H1 (cell line): ENCODE measurements around the gene GLYATL3. TPM values are rescaled to one million over a fixed set of nuclear protein-coding genes. Genes with fewer than 3 reads are reported as not detected.

Source experiments
- CTCF ChIA-PET: fragments of 300-600 bp; sonication (Branson Sonifier 250); formaldehyde crosslinking; loops from one replicate; lab custom pipeline; 2021; ENCODE audit not compliant: partially characterized antibody; lab: Charles Lee
- POLR2A ChIA-PET: fragments of 300-600 bp; sonication (Branson Sonifier 250); formaldehyde crosslinking; loops from one replicate; lab custom pipeline; 2021; ENCODE audit warnings: inconsistent platforms; ENCODE audit not compliant: partially characterized antibody; lab: Charles Lee
- DNase-seq, 2 experiments: peaks; one replicate each; pipeline versions ENCODE4 v3.0.0 to v3.0.0-alpha.2; 2010 to 2022; ENCODE audit warnings: low spot score in 2 of 2, low read depth in 1 of 2, mixed read lengths in 1 of 2
- FAIRE-seq: peaks from 2 replicates; lab custom pipeline; 2011; peaks lifted over from hg19 to GRCh38; lab: Jason Lieb, UNC
- H2AFZ ChIP-seq: 2 replicates; pipeline ENCODE4 v1.8.1; 2012; ENCODE audit warnings: low read length, inconsistent platforms
- H2AK5ac ChIP-seq: 2 replicates; pipeline ENCODE4 v1.6.1; 2013; ENCODE audit warnings: low read depth, low read length
- H2BK120ac ChIP-seq: replicated peaks from 2 replicates; pipeline ENCODE3; 2013; ENCODE audit warnings: low read depth, low read length, inconsistent platforms
- H2BK12ac ChIP-seq: 2 replicates; pipeline ENCODE4 v1.6.1; 2013; ENCODE audit warnings: low read depth, low read length
- H2BK15ac ChIP-seq: 2 replicates; pipeline ENCODE4 v1.6.1; 2013; ENCODE audit warnings: low read length
- H2BK20ac ChIP-seq: 2 replicates; pipeline ENCODE4 v1.6.1; 2013; ENCODE audit warnings: low read length
- H2BK5ac ChIP-seq: 2 replicates; pipeline ENCODE4 v1.6.1; 2013; ENCODE audit warnings: low read depth, low read length
- H3K14ac ChIP-seq: 2 replicates; pipeline ENCODE4 v1.6.1; 2013; ENCODE audit warnings: inconsistent platforms; ENCODE audit not compliant: insufficient read length
- H3K18ac ChIP-seq: 2 replicates; pipeline ENCODE4 v1.6.1; 2013; ENCODE audit warnings: low read length; ENCODE audit errors: extremely low read depth
- H3K23ac ChIP-seq: 2 replicates; pipeline ENCODE4 v1.6.1; 2013; ENCODE audit warnings: inconsistent platforms; ENCODE audit not compliant: insufficient read length
- H3K23me2 ChIP-seq: 2 replicates; pipeline ENCODE4 v1.6.1; 2013; ENCODE audit warnings: low read depth, low read length
- H3K27ac ChIP-seq: 2 replicates; pipeline ENCODE4 v1.6.1; 2011; ENCODE audit warnings: low read depth, low read length, inconsistent platforms
- H3K27me3 ChIP-seq, 4 experiments: replicated peaks in 1 of 4; 1 replicate in 1 of 4; 2 replicates in 3 of 4; pipeline versions ENCODE4 v1.6.1 to v1.8.1; 2011 to 2013; ENCODE audit warnings: low read length in 3 of 4, mild to moderate bottlenecking in 3 of 4, inconsistent platforms in 2 of 4, mixed read lengths in 2 of 4, moderate library complexity in 1 of 4; ENCODE audit not compliant: control insufficient read depth in 3 of 4, insufficient read depth in 3 of 4; ENCODE audit errors: extremely low read depth in 1 of 4
- H3K36me3 ChIP-seq, 4 experiments: 2 replicates each; pipeline versions ENCODE4 v1.6.1 to v1.8.1; 2011 to 2013; ENCODE audit warnings: mild to moderate bottlenecking in 4 of 4, low read length in 3 of 4, moderate library complexity in 2 of 4, control low read depth in 1 of 4, inconsistent platforms in 1 of 4; ENCODE audit not compliant: insufficient read depth in 4 of 4, control insufficient read depth in 2 of 4
- H3K4ac ChIP-seq: replicated peaks from 2 replicates; pipeline ENCODE3; 2013; ENCODE audit warnings: low read length, low read depth, mixed read lengths, inconsistent platforms; ENCODE audit not compliant: insufficient read length
- H3K4me1 ChIP-seq, 4 experiments: replicated peaks in 1 of 4; 1 replicate in 1 of 4; 2 replicates in 3 of 4; pipeline versions ENCODE4 v1.6.1 to v1.8.1; 2011 to 2013; ENCODE audit warnings: low read length in 3 of 4, inconsistent platforms in 2 of 4, mixed read lengths in 1 of 4; ENCODE audit not compliant: insufficient read depth in 4 of 4, control insufficient read depth in 3 of 4
- H3K4me2 ChIP-seq, 2 experiments: 2 replicates each; pipeline versions ENCODE4 v1.6.1 to v1.8.1; 2011 to 2013; ENCODE audit warnings: low read depth in 2 of 2, low read length in 2 of 2, control low read depth in 1 of 2, inconsistent platforms in 1 of 2, mild to moderate bottlenecking in 1 of 2; ENCODE audit not compliant: insufficient read depth in 1 of 2
- H3K4me3 ChIP-seq, 4 experiments: fragments of 200-600, 300-600 bp in 1 of 4; sonication (generic), shearing (Covaris generic), sonication (Bioruptor Twin) in 1 of 4; 2 replicates each; pipeline versions ENCODE4 v1.5.1 to v1.8.1; 2011 to 2016; ENCODE audit warnings: low read length in 4 of 4, low read depth in 3 of 4, control low read depth in 2 of 4, inconsistent platforms in 2 of 4, mild to moderate bottlenecking in 2 of 4, mixed read lengths in 1 of 4, moderate library complexity in 1 of 4; ENCODE audit not compliant: insufficient read depth in 2 of 4; ENCODE audit errors: extremely low read depth in 1 of 4
- H3K56ac ChIP-seq: replicated peaks from 2 replicates; pipeline ENCODE3; 2013; ENCODE audit warnings: low read depth, mild to moderate bottlenecking, mixed read lengths, low read length, inconsistent platforms; ENCODE audit not compliant: insufficient read length
- H3K79me1 ChIP-seq: 2 replicates; pipeline ENCODE4 v1.6.1; 2013; ENCODE audit warnings: low read depth, low read length, control low read depth
- H3K79me2 ChIP-seq, 2 experiments: 2 replicates each; pipeline versions ENCODE4 v1.6.1 to v1.8.1; 2012 to 2013; ENCODE audit warnings: low read length in 2 of 2, mild to moderate bottlenecking in 2 of 2, inconsistent platforms in 1 of 2; ENCODE audit not compliant: insufficient read depth in 2 of 2, control insufficient read depth in 1 of 2
- H3K9ac ChIP-seq, 4 experiments: replicated peaks in 1 of 4; 1 replicate in 1 of 4; 2 replicates in 3 of 4; pipeline versions ENCODE4 v1.6.1 to v1.8.1; 2011 to 2013; ENCODE audit warnings: low read depth in 3 of 4, low read length in 3 of 4, control low read depth in 2 of 4, mild to moderate bottlenecking in 2 of 4, moderate library complexity in 2 of 4, inconsistent platforms in 1 of 4; ENCODE audit errors: extremely low read depth in 1 of 4
- H3K9me3 ChIP-seq, 2 experiments: 2 replicates each; pipeline versions ENCODE4 v1.6.1 to v1.8.1; 2012 to 2013; ENCODE audit warnings: mild to moderate bottlenecking in 2 of 2, moderate library complexity in 2 of 2, control low read depth in 1 of 2, inconsistent platforms in 1 of 2, low read depth in 1 of 2, low read length in 1 of 2, mixed read lengths in 1 of 2; ENCODE audit not compliant: insufficient read depth in 2 of 2
- H4K20me1 ChIP-seq, 2 experiments: replicated peaks in 1 of 2; 2 replicates each; pipeline versions ENCODE3 to v1.8.1; 2011 to 2013; ENCODE audit warnings: inconsistent platforms in 2 of 2, low read length in 2 of 2, mild to moderate bottlenecking in 1 of 2; ENCODE audit not compliant: insufficient read depth in 2 of 2, control insufficient read depth in 1 of 2
- H4K5ac ChIP-seq: 2 replicates; pipeline ENCODE4 v1.6.1; 2013; ENCODE audit warnings: low read length, low read depth, mixed read lengths, inconsistent platforms; ENCODE audit not compliant: insufficient read length
- H4K8ac ChIP-seq: 2 replicates; pipeline ENCODE4 v1.8.0; 2013; ENCODE audit warnings: mild to moderate bottlenecking, moderate library complexity, low read length, inconsistent platforms; ENCODE audit not compliant: insufficient read depth; ENCODE audit errors: extremely low read depth
- H4K91ac ChIP-seq: replicated peaks from 2 replicates; pipeline ENCODE3; 2013; ENCODE audit warnings: low read length, mixed read lengths, inconsistent platforms; ENCODE audit not compliant: insufficient read length
- BCL11A ChIP-seq, 2 experiments: IDR thresholded peaks; one replicate each; pipeline ENCODE4 v1.6.1; 2011; ENCODE audit warnings: low read depth in 2 of 2, low read length in 2 of 2, mild to moderate bottlenecking in 2 of 2
- CEBPB ChIP-seq: IDR thresholded peaks from 2 replicates; pipeline ENCODE4 v1.6.1; 2012; ENCODE audit warnings: low read depth, low read length
- CHD1 ChIP-seq: IDR thresholded peaks from 2 replicates; pipeline ENCODE4 v1.6.1; 2012; ENCODE audit warnings: low read depth, low read length, improper control_type of control experiment
- EGR1 ChIP-seq: IDR thresholded peaks from 2 replicates; pipeline ENCODE4 v1.6.1; 2011; ENCODE audit warnings: low read depth, low read length, borderline replicate concordance
- FOSL1 ChIP-seq: IDR thresholded peaks from 2 replicates; pipeline ENCODE4 v1.6.1; 2011; ENCODE audit warnings: mild to moderate bottlenecking, low read depth, low read length, moderate library complexity; ENCODE audit not compliant: insufficient read depth
- HDAC6 ChIP-seq: IDR thresholded peaks from one replicate; pipeline ENCODE4 v1.7.1; 2012; ENCODE audit warnings: low read depth, mild to moderate bottlenecking, inconsistent platforms, low read length, moderate library complexity
- JUND ChIP-seq: IDR thresholded peaks from 2 replicates; pipeline ENCODE4 v1.6.1; 2011; ENCODE audit warnings: mild to moderate bottlenecking, improper control_type of control experiment, low read length
- MAX ChIP-seq: IDR thresholded peaks from 2 replicates; pipeline ENCODE4 v1.6.1; 2012; ENCODE audit warnings: inconsistent platforms
- POLR2AphosphoS5 ChIP-seq: IDR thresholded peaks from 2 replicates; pipeline ENCODE4 v1.6.1; 2011; ENCODE audit warnings: low read depth, low read length
- TAF7 ChIP-seq: optimal IDR thresholded peaks from 2 replicates; pipeline ENCODE3; 2011; ENCODE audit warnings: low read depth, mild to moderate bottlenecking, inconsistent platforms, low read length, moderate library complexity, borderline replicate concordance
- TCF12 ChIP-seq: IDR thresholded peaks from 2 replicates; pipeline ENCODE4 v1.6.1; 2011; ENCODE audit warnings: low read depth, mild to moderate bottlenecking, low read length
- TEAD4 ChIP-seq: IDR thresholded peaks from 2 replicates; pipeline ENCODE4 v1.6.1; 2012; ENCODE audit warnings: low read depth, low read length, inconsistent platforms, mixed read lengths
- WGBS, 2 experiments: shearing (Covaris generic) in 1 of 2; methylation state at CpG; one replicate each; pipeline versions ENCODE4 v1.1.6 to v1.1.7; 2013 to 2015; ENCODE audit warnings: low lambda C conversion rate in 2 of 2, mixed read lengths in 2 of 2, inconsistent platforms in 1 of 2, low coverage in 1 of 2, missing lambda C conversion rate in 1 of 2; ENCODE audit not compliant: insufficient replicate concordance in 2 of 2, insufficient coverage in 1 of 2, insufficient read length in 1 of 2; ENCODE audit errors: extremely low coverage in 1 of 2, missing lambda C conversion rate in 1 of 2; 5-methylcytosine and 5-hydroxymethylcytosine counted together
- polyA plus RNA-seq, 7 experiments: library from polyadenylated mRNA; depleted of rRNA in 3 of 7; stranded (reverse) in 5 of 7; unstranded in 2 of 7; fragments of >200 nt in 5 of 7; fragments of 200-250 nt in 2 of 7; gene quantifications; 1 replicate in 5 of 7; 2 replicates in 1 of 7; 4 replicates in 1 of 7; pipeline versions ENCODE4 v1.2.1 to v1.2.3, GENCODE V29; 2011 to 2013; ENCODE audit warnings: missing spikeins in 2 of 7, mixed read lengths in 2 of 7
- total RNA-seq: library from RNA; stranded (reverse); fragmentation: NEBNext Ultra II Directional; extraction: Animal tissue kit (Norgen Biotek cat#: 25700); gene quantifications from 2 replicates; pipeline ENCODE4 v1.2.1, GENCODE V29; 2021
- TF ChIP-seq, protein P1 (sequence below): IDR thresholded peaks from 2 replicates; pipeline ENCODE4 v1.6.1; 2012; ENCODE audit warnings: low read length, inconsistent platforms

Gene GLYATL3
- total and polyA plus RNA-seq, 2 of the 8 experiments (the other 6 are each of a cell fraction or from before 2014, with no cell fraction given), result not detected

GRCh38 chr6:49555951-49556350 lies 56.2 kb downstream of the GLYATL3 start:
- Histone ChIP-seq H4K20me1 (peaks cover 2 to 7% of the 10 kb centered on the region in 2 experiments), H2BK120ac (no peak overlapping the region), H4K91ac (no peak overlapping the region), H2BK12ac (no peak overlapping the region), H4K8ac (no peak overlapping the region), H3K4me2 (no peak overlapping the region), H3K4me3 (no peak overlapping the region), H3K18ac (no peak overlapping the region), H3K14ac (no peak overlapping the region), H3K4me1 (peaks cover 0 to 10% (median 4%) of the 10 kb centered on the region in 4 experiments; a peak in 5 of 7 replicates), H2AK5ac (no peak overlapping the region), H3K79me2 (peaks cover 0 to 20% of the 10 kb centered on the region in 2 experiments; a peak in 2 of 4 replicates), H3K27me3 (peaks cover 0 to 10% (median 1%) of the 10 kb centered on the region in 4 experiments; a peak in 4 of 7 replicates), H2BK5ac (no peak overlapping the region), H3K23ac (no peak overlapping the region), H3K4ac (no peak overlapping the region), H3K56ac (no peak overlapping the region), H2AFZ (no peak overlapping the region), H4K5ac (no peak overlapping the region), H3K36me3 (peaks cover 2 to 64% (median 8%) of the 10 kb centered on the region in 4 experiments; a peak in 6 of 8 replicates), H3K23me2 (peaks cover 9% of the 10 kb centered on the region), H3K27ac (no peak overlapping the region), H2BK15ac (no peak overlapping the region), H3K79me1 (no peaks in the 10 kb centered on the region), H3K9me3 (no peaks in the 10 kb centered on the region), H2BK20ac (no peak overlapping the region), H3K9ac (no peak overlapping the region)
- FAIRE-seq (no peak), DNase-seq (no peak)
- ChIA-PET CTCF (no interaction called here), POLR2A (no interaction called here)
- no peak for TF ChIP-seq JUND
- no peak for TF ChIP-seq TEAD4
- TF ChIP-seq, protein P1, sequence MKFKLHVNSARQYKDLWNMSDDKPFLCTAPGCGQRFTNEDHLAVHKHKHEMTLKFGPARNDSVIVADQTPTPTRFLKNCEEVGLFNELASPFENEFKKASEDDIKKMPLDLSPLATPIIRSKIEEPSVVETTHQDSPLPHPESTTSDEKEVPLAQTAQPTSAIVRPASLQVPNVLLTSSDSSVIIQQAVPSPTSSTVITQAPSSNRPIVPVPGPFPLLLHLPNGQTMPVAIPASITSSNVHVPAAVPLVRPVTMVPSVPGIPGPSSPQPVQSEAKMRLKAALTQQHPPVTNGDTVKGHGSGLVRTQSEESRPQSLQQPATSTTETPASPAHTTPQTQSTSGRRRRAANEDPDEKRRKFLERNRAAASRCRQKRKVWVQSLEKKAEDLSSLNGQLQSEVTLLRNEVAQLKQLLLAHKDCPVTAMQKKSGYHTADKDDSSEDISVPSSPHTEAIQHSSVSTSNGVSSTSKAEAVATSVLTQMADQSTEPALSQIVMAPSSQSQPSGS, result no peak
- no peak for TF ChIP-seq TCF12
- no peak for TF ChIP-seq POLR2AphosphoS5
- TF ChIP-seq TAF7, result no peak
- no peak for TF ChIP-seq CHD1
- no peak for TF ChIP-seq BCL11A (IDR thresholded peaks at IDR 0.05; ENCODE audit: low read depth in 2 of 2, low read length in 2 of 2)
- no peak for TF ChIP-seq CEBPB
- no peak for TF ChIP-seq FOSL1
- TF ChIP-seq HDAC6, result no peak
- no peak for TF ChIP-seq MAX
- TF ChIP-seq EGR1, result no peak
- 70% methylated on average over 4 of the region's 4 CpGs; no CpG with 5 or more reads in 1 of the 2 experiments for WGBS, 2 experiments
